Ectodermal cell (in vitro differentiated cells): ENCODE measurements around the gene GNAL.
"Not testable (repeated sequence)": the region's sequence is repeated elsewhere in the genome, so short reads cannot be mapped to it uniquely, and the experiment has no call there.

ENCODE experiments used
- H3K27ac ChIP-seq: 2 replicates; pipeline ENCODE4 v1.7.0; 2013; ENCODE audit warnings: mild to moderate bottlenecking, low read depth, low read length; ENCODE audit not compliant: insufficient read depth, poor library complexity, severe bottlenecking
- H3K27me3 ChIP-seq: 2 replicates; pipeline ENCODE4 v1.7.0; 2013; ENCODE audit warnings: mild to moderate bottlenecking, low read length; ENCODE audit not compliant: insufficient read depth, control insufficient read depth, poor library complexity, severe bottlenecking
- H3K36me3 ChIP-seq: one replicate; pipeline ENCODE4 v1.7.0; 2013; ENCODE audit warnings: low read length; ENCODE audit not compliant: control insufficient read depth, insufficient read depth
- H3K4me1 ChIP-seq: one replicate; pipeline ENCODE4 v1.7.0; 2013; ENCODE audit warnings: low read length; ENCODE audit not compliant: control insufficient read depth, insufficient read depth
- H3K4me3 ChIP-seq: 2 replicates; pipeline ENCODE4 v1.7.0; 2013; ENCODE audit warnings: low read depth, low read length, control low read depth; ENCODE audit not compliant: insufficient read depth
- H3K9me3 ChIP-seq: 2 replicates; pipeline ENCODE4 v1.7.0; 2013; ENCODE audit warnings: mild to moderate bottlenecking, low read length, moderate library complexity; ENCODE audit not compliant: control insufficient read depth
- WGBS, 2 experiments: methylation state at CpG; one replicate each; pipeline ENCODE4 v1.1.7; 2013; ENCODE audit warnings: missing lambda C conversion rate in 2 of 2; 5-methylcytosine and 5-hydroxymethylcytosine counted together

The GNAL gene

DNA sequence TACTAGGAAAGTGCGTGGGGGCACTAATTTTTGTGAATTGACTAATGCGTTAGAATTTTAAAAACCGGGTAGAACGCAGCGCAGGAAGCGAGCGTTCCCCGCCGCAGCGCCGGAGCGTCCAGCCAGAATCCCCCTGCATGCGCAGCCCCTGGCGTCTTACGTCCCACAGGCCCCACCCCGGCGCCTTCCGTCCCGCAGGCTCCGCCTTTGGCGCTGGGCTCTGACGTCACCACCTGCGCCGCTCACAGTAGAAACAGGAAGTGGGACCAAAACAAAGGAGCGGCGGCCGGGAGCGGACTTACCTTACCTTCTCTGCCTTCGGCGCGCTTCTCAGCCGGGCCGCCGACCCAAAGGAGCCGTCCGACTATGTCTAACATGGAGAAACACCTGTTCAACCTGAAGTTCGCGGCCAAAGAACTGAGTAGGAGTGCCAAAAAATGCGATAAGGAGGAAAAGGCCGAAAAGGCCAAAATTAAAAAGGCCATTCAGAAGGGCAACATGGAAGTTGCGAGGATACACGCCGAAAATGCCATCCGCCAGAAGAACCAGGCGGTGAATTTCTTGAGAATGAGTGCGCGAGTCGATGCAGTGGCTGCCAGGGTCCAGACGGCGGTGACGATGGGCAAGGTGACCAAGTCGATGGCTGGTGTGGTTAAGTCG, 162.2 kb downstream of the GNAL start, which contains the start of gene CHMP1B:
CHMP1B (plus strand) TSS at position 268 of the 660 bp plus-strand sequence; CDS start at position 367, 99 bp downstream.
- no peaks in the 10 kb centered on the region for H3K27me3 ChIP-seq
- H3K9me3 ChIP-seq, result no peaks in the 10 kb centered on the region
- WGBS, 2 experiments, result 0 to 1% methylated on average over 53 of the region's 53 CpGs
- H3K27ac ChIP-seq, result peak within 1 kb of the TSS; percentile 79
- H3K36me3 ChIP-seq, result no peaks in the 10 kb centered on the region
- H3K4me3 ChIP-seq, result peak within 1 kb of the TSS; percentile 96
- H3K4me1 ChIP-seq, result peaks cover 4% of the 10 kb centered on the region

DNA sequence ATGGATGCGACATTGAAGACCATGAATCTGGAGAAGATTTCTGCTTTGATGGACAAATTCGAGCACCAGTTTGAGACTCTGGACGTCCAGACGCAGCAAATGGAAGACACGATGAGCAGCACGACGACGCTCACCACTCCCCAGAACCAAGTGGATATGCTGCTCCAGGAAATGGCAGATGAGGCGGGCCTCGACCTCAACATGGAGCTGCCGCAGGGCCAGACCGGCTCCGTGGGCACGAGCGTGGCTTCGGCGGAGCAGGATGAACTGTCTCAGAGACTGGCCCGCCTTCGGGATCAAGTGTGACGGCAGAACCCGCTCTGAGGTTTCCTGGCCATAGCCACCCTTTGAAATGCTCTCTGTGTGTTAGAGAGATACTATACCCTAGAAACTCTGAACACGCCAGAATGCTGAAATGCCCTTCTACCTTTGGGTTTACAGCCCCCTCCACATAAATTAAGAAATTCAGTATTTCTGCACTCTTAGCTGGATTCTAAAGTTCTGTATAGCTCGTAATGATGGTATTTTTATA, 162.8 kb downstream of the GNAL start:
- H3K27me3 ChIP-seq, result no peaks in the 10 kb centered on the region
- 2 to 3% methylated on average over 23 of the region's 23 CpGs for WGBS, 2 experiments
- peaks cover 5% of the 10 kb centered on the region for H3K4me1 ChIP-seq
- H3K9me3 ChIP-seq, result no peaks in the 10 kb centered on the region
- peak overlapping the region; percentile 96 for H3K4me3 ChIP-seq
- peak overlapping the region; percentile 79 for H3K27ac ChIP-seq
- no peaks in the 10 kb centered on the region for H3K36me3 ChIP-seq

DNA sequence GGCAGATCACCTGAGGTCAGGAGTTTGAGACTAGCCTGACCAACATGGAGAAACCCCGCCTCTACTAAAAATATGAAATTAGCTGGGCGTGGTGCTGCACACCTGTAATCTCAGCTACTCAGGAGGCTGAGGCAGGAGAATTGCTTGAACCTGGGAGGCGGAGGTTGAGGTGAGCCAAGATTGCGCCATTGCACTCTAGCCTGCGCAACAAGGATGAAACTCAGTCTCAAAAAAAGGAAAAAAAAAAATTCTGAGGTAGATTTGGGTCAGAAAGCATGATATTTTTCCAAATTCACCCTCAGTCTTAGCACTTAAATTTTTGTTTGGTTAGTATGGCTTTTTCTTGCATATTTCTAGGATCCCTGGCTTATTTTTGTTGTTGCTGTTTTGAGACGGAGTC, 165.5 kb downstream of the GNAL start:
- not testable (repeated sequence) for H3K36me3 ChIP-seq, H3K4me3 ChIP-seq, H3K27ac ChIP-seq, H3K27me3 ChIP-seq, H3K9me3 ChIP-seq
- 97% methylated on average over 6 of the region's 6 CpGs for WGBS, 2 experiments
- peaks cover 11% of the 10 kb centered on the region for H3K4me1 ChIP-seq

DNA sequence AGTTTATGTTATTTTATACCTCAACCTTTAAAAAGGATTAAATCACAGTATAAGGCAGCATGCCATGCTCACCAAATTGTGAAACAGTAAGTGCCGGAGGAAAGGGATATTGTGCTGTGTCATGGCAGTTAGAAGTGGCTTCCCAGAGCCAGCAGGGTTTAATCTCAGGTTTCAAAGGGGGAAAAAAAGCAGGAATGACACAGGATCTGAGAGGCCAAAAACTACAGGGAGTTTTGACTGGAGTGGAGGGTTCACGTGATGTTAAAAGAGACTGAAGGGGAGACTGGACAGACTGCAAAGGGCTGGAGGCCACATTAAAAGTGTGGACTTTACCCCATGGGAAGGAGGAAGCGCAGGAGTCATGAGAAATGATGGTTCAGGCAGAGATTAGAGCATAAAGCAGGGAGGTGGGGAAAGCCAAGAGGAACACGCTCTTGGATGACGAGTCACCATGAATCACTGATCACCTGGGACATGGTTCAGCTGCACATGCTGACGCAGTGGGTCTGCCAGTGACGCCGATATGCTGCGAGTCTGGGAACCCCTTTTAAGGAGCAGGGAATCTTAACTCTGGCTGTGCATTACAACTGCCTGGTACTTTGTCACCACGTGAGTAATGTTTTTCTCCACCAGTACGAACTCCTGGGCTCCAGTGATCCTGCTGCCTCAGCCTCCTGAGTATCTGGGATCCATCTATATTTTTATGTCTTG, 168.3 kb downstream of the GNAL start:
- peak overlapping the region; percentile 80 for H3K27ac ChIP-seq
- H3K4me1 ChIP-seq, result peaks cover 11% of the 10 kb centered on the region
- H3K36me3 ChIP-seq, result no peaks in the 10 kb centered on the region
- WGBS, 2 experiments, result 47 to 50% methylated on average over 11 of the region's 11 CpGs
- no peak overlapping the region for H3K4me3 ChIP-seq
- H3K27me3 ChIP-seq, result no peaks in the 10 kb centered on the region
- H3K9me3 ChIP-seq, result no peaks in the 10 kb centered on the region

DNA sequence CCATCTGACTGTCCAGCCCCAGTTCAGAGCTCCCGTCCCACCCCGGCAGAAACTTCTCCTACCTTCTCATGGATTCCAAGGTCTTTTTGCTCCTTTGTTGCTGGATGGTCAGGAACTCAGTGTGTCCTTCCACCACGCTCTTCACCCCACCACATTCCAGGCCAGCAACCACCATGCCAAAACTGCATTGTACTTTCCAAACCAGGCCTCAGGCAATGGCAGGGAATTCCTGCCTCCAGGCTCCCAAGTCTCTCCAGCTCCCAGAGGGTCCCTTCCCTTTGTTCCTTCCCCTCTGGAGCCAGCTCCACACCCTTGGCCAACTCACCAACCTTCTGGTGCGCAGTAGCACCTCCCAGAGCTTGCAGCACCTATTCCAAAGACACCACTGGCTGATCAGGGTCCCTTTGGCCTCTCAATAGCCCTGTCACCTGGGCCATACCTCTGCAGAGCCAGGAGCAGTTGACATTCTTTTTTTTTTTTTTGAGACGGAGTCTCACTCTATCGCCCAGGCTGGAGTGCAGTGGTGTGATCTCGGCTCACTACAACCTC, 170.3 kb downstream of the GNAL start:
- Histone ChIP-seq H3K4me3 (no peak overlapping the region), H3K9me3 (no peaks in the 10 kb centered on the region), H3K27me3 (no peaks in the 10 kb centered on the region), H3K4me1 (peaks cover 6% of the 10 kb centered on the region), H3K27ac (no peak overlapping the region), H3K36me3 (no peaks in the 10 kb centered on the region)
- 91 to 94% methylated on average over 7 of the region's 7 CpGs for WGBS, 2 experiments

DNA sequence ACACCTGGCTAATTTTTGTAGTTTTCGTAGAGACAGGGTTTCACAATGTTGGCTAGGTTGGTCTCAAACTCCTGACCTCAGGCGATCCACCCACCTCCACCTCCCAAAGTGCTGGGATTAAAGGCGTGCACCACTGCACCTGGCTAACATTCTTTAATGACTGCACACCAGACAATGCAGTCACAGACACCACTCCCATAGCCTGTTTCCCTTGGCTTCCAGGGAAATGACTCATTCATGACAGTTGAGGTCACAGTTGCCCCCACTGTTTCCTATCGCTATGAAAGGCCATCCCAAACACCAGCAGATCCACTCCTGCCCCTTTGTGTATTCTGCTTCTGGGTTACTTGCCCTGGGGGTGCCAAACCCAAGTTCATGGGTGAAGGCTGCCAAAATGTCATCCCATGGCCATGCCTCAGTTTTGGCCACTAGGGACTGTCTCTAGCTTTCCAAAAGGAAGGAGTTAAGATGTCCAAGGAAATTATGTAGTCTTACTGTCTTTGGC, 170.9 kb downstream of the GNAL start:
- H3K27ac ChIP-seq, result no peak overlapping the region
- 87 to 89% methylated on average over 4 of the region's 4 CpGs for WGBS, 2 experiments
- no peak overlapping the region for H3K4me3 ChIP-seq
- H3K27me3 ChIP-seq, result no peaks in the 10 kb centered on the region
- H3K9me3 ChIP-seq, result no peaks in the 10 kb centered on the region
- peaks cover 6% of the 10 kb centered on the region for H3K4me1 ChIP-seq
- no peaks in the 10 kb centered on the region for H3K36me3 ChIP-seq

DNA sequence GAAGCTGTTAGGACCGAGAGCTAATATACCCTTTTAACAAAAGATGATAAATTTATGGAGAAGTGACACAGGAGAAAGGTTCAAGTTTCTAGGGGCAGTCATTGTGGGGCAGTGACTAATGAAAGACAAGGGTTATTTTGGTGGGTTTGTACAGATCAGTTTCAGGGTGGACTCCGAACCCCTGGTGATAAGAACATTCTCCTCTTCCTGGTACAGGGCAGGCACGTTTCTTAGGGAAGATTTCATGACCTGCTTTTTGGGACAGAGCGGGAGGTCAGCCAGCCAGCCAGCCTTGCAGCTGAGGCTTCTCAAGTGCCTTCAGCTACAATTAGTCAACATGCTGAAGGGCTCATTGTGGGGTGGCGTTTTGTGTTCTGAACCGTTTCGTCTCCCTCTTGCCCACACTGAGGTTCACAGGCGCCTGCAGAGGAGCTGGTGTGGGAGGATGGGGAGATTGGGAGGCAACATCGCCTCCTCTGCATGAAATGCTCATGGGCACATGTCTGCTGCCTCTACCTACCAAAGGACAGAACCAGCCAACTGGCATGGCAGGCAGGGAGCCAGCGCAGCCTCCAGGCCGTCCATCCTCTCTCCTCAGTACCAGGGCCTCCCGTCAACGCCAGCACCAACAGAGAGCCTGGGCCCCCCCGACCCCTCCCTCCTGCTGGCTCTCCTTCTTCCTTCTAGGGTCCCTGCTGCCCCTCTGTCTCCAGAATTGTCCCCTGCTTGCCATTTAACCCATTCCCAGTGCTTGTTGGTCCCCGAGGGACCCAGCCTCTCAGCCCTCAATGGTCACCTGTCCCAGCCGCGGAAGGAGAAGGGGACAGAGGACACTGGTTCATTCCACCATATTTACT, 171.8 kb downstream of the GNAL start:
- Histone ChIP-seq H3K9me3 (no peaks in the 10 kb centered on the region), H3K27me3 (no peaks in the 10 kb centered on the region), H3K27ac (no peak overlapping the region), H3K4me1 (peaks cover 6% of the 10 kb centered on the region), H3K36me3 (no peaks in the 10 kb centered on the region), H3K4me3 (no peak overlapping the region)
- 85 to 86% methylated on average over 16 of the region's 17 CpGs for WGBS, 2 experiments

DNA sequence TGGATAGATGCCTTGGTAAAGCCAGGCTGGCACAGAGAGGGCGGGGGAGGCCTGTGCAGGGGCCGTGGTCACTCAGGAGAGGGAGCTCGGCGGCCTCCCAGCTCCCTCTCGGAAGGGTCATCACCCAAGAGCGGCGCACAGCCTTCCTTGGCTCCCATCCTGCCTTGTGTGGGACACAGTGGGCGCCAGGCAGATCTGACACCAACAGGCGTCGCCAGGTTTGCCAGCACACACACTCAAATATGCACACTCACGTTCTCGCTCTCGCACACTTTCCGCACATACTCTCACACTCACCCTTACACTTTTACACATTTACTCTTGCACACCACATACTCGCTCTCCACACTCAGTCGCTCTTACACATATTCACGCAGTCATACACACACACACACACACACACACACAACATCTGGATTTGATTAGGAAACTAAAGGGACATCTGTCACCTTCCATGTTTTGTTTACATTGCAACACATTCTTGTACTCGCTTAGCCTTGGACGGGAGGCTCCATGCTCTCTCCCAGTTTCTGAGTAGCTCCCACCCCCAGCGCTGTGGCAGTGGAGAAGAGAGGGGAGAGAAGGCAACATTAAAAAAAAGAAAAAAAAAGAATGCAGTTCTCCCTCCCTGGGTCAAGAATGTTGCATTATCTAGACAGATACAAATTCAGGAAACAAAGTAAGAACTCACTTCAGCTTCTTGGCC, 172.7 kb downstream of the GNAL start:
- Histone ChIP-seq H3K9me3 (no peaks in the 10 kb centered on the region), H3K4me3 (no peak overlapping the region), H3K36me3 (no peaks in the 10 kb centered on the region), H3K27me3 (no peaks in the 10 kb centered on the region), H3K4me1 (peaks cover 6% of the 10 kb centered on the region), H3K27ac (no peak overlapping the region)
- 90 to 93% methylated on average over 19 to 20 of the region's 20 CpGs for WGBS, 2 experiments

DNA sequence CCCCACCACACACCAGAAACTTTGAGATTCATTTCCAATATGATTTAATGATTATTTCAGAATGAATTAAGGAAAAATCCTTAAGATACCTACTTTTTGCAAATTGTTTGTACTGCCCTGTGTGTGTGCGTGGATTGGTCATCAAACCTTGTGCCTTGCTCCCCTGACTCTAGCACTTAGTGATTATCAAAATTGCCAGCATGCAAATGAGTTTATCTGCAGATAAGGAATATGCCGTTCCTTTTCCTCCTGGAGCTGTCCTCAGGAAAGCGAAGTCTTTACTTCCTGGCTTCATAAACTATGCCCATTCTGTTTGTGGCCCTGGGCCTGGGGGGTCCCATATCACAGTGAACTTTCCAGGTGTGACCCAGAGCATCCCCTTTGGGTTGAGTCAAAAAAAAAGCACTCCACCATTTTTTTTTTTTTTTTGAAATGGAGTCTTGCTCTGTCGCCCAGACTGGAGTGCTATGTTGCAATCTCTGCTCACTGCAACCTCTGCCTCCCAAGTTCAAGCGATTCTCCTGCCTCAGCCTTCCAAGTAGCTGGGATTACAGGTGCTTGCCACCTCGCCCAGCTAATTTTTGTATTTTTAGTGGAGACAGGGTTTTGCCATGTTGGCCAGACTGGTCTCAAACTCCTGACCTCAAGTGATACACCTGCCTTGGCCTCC, 173.5 kb downstream of the GNAL start:
- Histone ChIP-seq H3K27ac (no peak overlapping the region), H3K27me3 (no peaks in the 10 kb centered on the region), H3K36me3 (no peaks in the 10 kb centered on the region), H3K9me3 (no peaks in the 10 kb centered on the region), H3K4me1 (no peaks in the 10 kb centered on the region), H3K4me3 (no peak overlapping the region)
- 85 to 91% methylated on average over 6 of the region's 6 CpGs for WGBS, 2 experiments
